Fibroblast of villous mesenchyme (primary cell): ENCODE measurements around the gene NINJ1. TPM values are rescaled to one million over a fixed set of nuclear protein-coding genes. Genes with fewer than 3 reads are reported as not detected.

ENCODE experiments used
- DNase-seq: peaks from one replicate; pipeline ENCODE4 v3.0.0-alpha.2; 2010; ENCODE audit warnings: low read depth
- H3K4me3 ChIP-seq: 2 replicates; pipeline ENCODE4 v1.5.1; 2011; ENCODE audit warnings: low read depth, mild to moderate bottlenecking, low read length
- CTCF ChIP-seq: IDR thresholded peaks from 2 replicates; pipeline ENCODE4 v1.5.1; 2012; ENCODE audit warnings: low read depth, mild to moderate bottlenecking, low read length; ENCODE audit not compliant: insufficient read depth
- total RNA-seq: library from RNA; depleted of rRNA; stranded (reverse); fragments of >200 nt; gene quantifications from 2 replicates; pipeline ENCODE4 v1.2.3, GENCODE V29; 2012

Gene NINJ1
- total RNA-seq, 1 donor, result 33.7 TPM

- no peak overlapping the region for H3K4me3 ChIP-seq
- TF ChIP-seq CTCF, result no peak
- no peak for DNase-seq
Observed at GRCh38 chr9:93089481-93089991, 44.5 kb downstream of the NINJ1 start.

- no peak for TF ChIP-seq CTCF
- H3K4me3 ChIP-seq, result no peak overlapping the region
- no peak for DNase-seq
Observed at GRCh38 chr9:93089024-93089423, 45.0 kb downstream of the NINJ1 start.

DNA sequence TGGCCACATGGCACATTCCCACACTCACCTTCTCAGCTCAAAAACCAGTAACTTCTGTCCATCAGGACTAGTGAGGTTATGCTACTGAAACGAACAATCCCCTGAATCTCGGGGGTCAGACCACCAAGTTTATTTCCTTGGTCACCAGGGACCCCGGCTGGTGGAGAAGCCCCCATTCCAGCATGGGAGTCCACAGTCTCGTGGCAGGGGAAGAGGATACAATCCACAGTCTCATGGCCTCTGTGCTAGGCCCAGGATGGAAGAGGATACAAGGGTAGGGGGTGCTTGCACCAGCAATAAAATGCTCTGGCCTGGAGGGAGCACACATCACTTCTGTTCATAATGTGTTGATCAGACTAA, 45.4 kb downstream of the NINJ1 start:
- no peak for TF ChIP-seq CTCF
- H3K4me3 ChIP-seq, result no peak overlapping the region
- no peak for DNase-seq

GRCh38 chr9:93087971-93088655, 45.9 kb downstream of the NINJ1 start:
- no peak for DNase-seq
- no peak overlapping the region for H3K4me3 ChIP-seq
- no peak for TF ChIP-seq CTCF

GRCh38 chr9:93086447-93087224, 47.4 kb downstream of the NINJ1 start:
- TF ChIP-seq CTCF, result no peak
- DNase-seq, result no peak
- no peak overlapping the region for H3K4me3 ChIP-seq

DNA sequence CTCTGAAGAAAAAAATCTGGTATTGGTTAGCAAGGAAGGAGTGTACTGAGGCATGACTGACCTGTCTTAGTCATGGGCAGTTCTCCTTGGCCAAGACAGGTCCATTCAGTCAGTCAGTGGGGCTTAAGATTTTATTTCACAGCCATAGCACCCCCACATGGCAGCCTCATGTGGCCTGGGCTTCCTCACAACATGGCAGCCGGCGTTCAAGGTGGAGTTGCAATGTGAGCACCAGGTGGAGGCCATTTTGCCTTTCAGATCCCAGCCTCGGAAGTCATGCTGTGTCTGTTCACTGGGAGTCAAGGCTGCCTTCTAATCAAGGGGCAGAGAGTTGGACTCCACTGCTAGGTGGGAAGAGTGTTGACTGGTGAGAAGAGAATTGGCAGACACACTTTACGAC, 48.4 kb downstream of the NINJ1 start:
- no peak for DNase-seq
- H3K4me3 ChIP-seq, result no peak overlapping the region
- TF ChIP-seq CTCF, result no peak
